Activated T-helper 1 cell treated with anti-CD3 and anti-CD28 coated beads, Interleukin-12 subunit alpha, Interleukin-12 subunit beta, Interleukin-2, Interleukin-4 antibody, amounts not matched to agents 30 ng/mL and 10 ng/mL and 1 ng/mL, durations not matched to agents 14 hours and 24 hours and 36 hours (primary cell): Measurements from ENCODE around the gene ATG2A. TPM values are rescaled to one million over a fixed set of nuclear protein-coding genes. Genes with fewer than 3 reads are reported as not detected.

Experiments
- DNase-seq: peaks from one replicate; pipeline ENCODE4 v3.0.0; 2021; ENCODE audit warnings: low spot score
- H3K27ac Mint-ChIP-seq: one replicate; pipeline ENCODE4 v1.8.0; 2021; ENCODE audit warnings: mild to moderate bottlenecking, mixed read lengths
- H3K27me3 Mint-ChIP-seq: one replicate; pipeline ENCODE4 v1.8.0; 2022; ENCODE audit warnings: mild to moderate bottlenecking, moderate library complexity, mixed read lengths; ENCODE audit not compliant: insufficient read depth
- H3K36me3 Mint-ChIP-seq: one replicate; pipeline ENCODE4 v1.8.0; 2021; ENCODE audit warnings: low read depth, mixed read lengths
- H3K4me1 Mint-ChIP-seq: one replicate; pipeline ENCODE4 v1.8.0; 2021; ENCODE audit warnings: low read depth, mixed read lengths
- H3K4me3 Mint-ChIP-seq: one replicate; pipeline ENCODE4 v1.8.0; 2021; ENCODE audit warnings: mild to moderate bottlenecking, moderate library complexity, mixed read lengths
- H3K9me3 Mint-ChIP-seq: one replicate; pipeline ENCODE4 v1.8.0; 2021; ENCODE audit warnings: mixed read lengths
- intact Hi-C: fragments of 100-400 bp; cut with micrococcal nuclease; formaldehyde crosslinking; loops from one replicate; pipeline ENCODE4 v1.15.1; 2024
- total RNA-seq: library from RNA; stranded (reverse); gene quantifications from 2 replicates; pipeline ENCODE4 v1.2.3, GENCODE V29; 2022

Gene ATG2A
- total RNA-seq, 1 donor from 2014 or later, result 24.9 TPM

DNA sequence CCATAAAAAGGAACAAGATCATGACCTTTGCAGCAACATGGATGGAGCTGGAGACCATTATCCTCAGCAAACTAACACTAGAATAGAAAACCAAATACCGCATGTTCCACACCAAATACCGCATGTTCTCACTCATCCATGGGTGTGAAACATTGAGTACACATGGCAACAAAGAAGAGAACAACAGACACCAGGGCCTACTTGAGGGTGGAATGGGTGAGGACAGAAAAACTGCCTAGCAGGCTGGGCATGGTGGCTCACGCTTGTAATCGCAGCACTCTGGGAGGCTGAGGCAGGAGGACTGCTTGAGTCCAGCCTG, 50.9 kb downstream of the ATG2A start:
- H3K4me3 Mint-ChIP-seq, result peak overlapping the region; percentile 53
- peaks cover 7% of the 10 kb centered on the region for H3K9me3 Mint-ChIP-seq
- intact Hi-C loops, result no loop called here
- peak overlapping the region; percentile 92 for H3K27ac Mint-ChIP-seq
- H3K36me3 Mint-ChIP-seq, result peaks cover 27% of the 10 kb centered on the region
- H3K27me3 Mint-ChIP-seq, result no peaks in the 10 kb centered on the region
- peaks cover 79% of the 10 kb centered on the region for H3K4me1 Mint-ChIP-seq
- DNase-seq, result no peak

DNA sequence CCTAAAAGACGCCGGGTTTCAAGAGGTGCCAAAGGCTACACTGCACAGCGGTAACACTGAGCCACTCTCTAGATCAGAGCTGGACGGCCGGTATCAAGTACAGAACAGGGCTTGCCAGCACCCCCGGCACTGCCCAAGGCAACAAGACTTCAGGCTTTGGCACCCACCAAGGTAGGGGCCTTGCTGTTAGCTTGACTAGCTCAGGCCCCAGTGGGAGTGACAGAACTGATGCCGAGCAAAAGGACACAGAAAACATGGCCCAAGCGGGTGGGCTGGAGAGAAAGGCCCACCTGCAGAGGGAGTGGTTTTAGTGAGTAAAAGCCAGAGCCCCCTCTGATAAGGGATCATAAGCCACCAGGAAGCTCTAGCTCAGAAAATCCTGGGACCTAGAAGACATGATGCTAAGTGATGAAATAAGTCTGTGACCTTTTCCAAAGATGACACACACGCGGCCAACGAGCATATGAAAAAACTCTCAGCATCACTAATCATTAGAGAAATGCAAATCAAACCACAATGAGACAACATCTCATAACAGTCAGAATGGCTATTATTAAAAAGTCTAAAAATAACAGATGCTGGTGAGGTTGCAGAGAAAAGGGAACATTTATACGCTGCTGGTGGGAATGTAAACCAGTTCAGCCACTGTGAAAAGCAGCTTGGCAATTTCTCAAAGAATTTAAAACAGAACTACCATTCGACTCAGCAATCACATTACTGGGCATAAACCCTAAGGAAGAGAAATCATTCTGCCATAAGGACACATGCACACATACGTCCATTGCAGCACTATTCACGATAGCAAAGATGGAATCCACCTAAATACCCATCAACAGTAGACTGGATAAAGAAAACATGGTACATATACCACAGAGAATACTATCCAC, 51.5 kb downstream of the ATG2A start:
- DNase-seq, result no peak
- peaks cover 7% of the 10 kb centered on the region for H3K9me3 Mint-ChIP-seq
- intact Hi-C loops, result loop anchor here (1.0 to 2.0 kb wide), 3 partner anchors 9 to 15 kb away; partner anchors contain the start of gene EHD1
- peaks cover 29% of the 10 kb centered on the region for H3K36me3 Mint-ChIP-seq
- peaks cover 79% of the 10 kb centered on the region for H3K4me1 Mint-ChIP-seq
- H3K27me3 Mint-ChIP-seq, result no peaks in the 10 kb centered on the region
- H3K4me3 Mint-ChIP-seq, result peak overlapping the region; percentile 53
- H3K27ac Mint-ChIP-seq, result peak overlapping the region; percentile 92

GRCh38 chr11:64864473-64865285, 52.3 kb downstream of the ATG2A start:
- Mint-ChIP-seq H3K27me3 (no peaks in the 10 kb centered on the region), H3K4me3 (peak overlapping the region; percentile 58), H3K27ac (peak overlapping the region; percentile 92), H3K9me3 (peaks cover 7% of the 10 kb centered on the region), H3K36me3 (peaks cover 33% of the 10 kb centered on the region), H3K4me1 (peaks cover 79% of the 10 kb centered on the region)
- DNase-seq, result no peak
- intact Hi-C loops, result loop anchor here (1.0 to 2.0 kb wide), 4 partner anchors 8 to 21 kb away; partner anchors contain the start of gene EHD1

GRCh38 chr11:64864135-64864472, 52.9 kb downstream of the ATG2A start:
- peak overlapping the region; percentile 58 for H3K4me3 Mint-ChIP-seq
- DNase-seq, result no peak
- intact Hi-C loops, result loop anchor here (1.0 to 2.0 kb wide), 2 partner anchors 13 to 21 kb away; no protein-coding TSS in a partner anchor
- H3K27ac Mint-ChIP-seq, result peak overlapping the region; percentile 92
- peaks cover 7% of the 10 kb centered on the region for H3K9me3 Mint-ChIP-seq
- peaks cover 37% of the 10 kb centered on the region for H3K36me3 Mint-ChIP-seq
- peaks cover 79% of the 10 kb centered on the region for H3K4me1 Mint-ChIP-seq
- H3K27me3 Mint-ChIP-seq, result no peaks in the 10 kb centered on the region

- H3K9me3 Mint-ChIP-seq, result peaks cover 7% of the 10 kb centered on the region
- H3K36me3 Mint-ChIP-seq, result peaks cover 35% of the 10 kb centered on the region
- no peaks in the 10 kb centered on the region for H3K27me3 Mint-ChIP-seq
- H3K27ac Mint-ChIP-seq, result peak overlapping the region; percentile 92
- intact Hi-C loops, result loop anchor here (1.0 to 2.0 kb wide), 2 partner anchors 13 to 22 kb away; no protein-coding TSS in a partner anchor
- H3K4me3 Mint-ChIP-seq, result peak overlapping the region; percentile 68
- peaks cover 79% of the 10 kb centered on the region for H3K4me1 Mint-ChIP-seq
- no peak for DNase-seq
These were observed 53.5 kb downstream of the ATG2A start for GRCh38 chr11:64863391-64864060.

DNA sequence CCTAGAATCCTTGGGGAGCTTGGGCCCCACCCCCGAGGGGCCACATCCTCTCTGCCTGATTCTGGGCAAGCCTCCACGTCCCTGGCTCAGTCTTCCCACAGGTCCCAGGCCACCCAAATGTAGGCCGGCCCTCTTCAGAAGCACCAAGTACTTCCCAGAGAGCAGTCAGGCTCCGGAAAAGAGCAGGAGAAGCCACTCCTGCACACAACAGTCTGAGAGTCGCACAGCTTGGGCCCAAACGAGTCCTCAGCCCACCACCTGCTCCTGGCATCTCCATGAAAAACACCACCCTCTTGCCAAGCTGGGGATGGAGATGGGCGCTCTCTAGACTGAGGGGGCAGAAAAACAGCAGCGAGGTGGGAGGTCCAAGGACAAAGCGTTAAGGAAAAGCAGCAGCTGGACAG, 54.0 kb downstream of the ATG2A start:
- peak overlapping the region; percentile 68 for H3K4me3 Mint-ChIP-seq
- intact Hi-C loops, result no loop called here
- H3K9me3 Mint-ChIP-seq, result peaks cover 7% of the 10 kb centered on the region
- no peaks in the 10 kb centered on the region for H3K27me3 Mint-ChIP-seq
- peaks cover 75% of the 10 kb centered on the region for H3K4me1 Mint-ChIP-seq
- H3K27ac Mint-ChIP-seq, result peak overlapping the region; percentile 92
- no peak for DNase-seq
- peaks cover 30% of the 10 kb centered on the region for H3K36me3 Mint-ChIP-seq

- Mint-ChIP-seq H3K4me1 (peaks cover 72% of the 10 kb centered on the region), H3K4me3 (peak overlapping the region; percentile 57), H3K27me3 (no peaks in the 10 kb centered on the region), H3K36me3 (peaks cover 29% of the 10 kb centered on the region), H3K9me3 (peaks cover 7% of the 10 kb centered on the region), H3K27ac (peak overlapping the region; percentile 93)
- intact Hi-C loops, result no loop called here
- DNase-seq, result no peak
These were observed 55.6 kb downstream of the ATG2A start for GRCh38 chr11:64861227-64861975.

DNA sequence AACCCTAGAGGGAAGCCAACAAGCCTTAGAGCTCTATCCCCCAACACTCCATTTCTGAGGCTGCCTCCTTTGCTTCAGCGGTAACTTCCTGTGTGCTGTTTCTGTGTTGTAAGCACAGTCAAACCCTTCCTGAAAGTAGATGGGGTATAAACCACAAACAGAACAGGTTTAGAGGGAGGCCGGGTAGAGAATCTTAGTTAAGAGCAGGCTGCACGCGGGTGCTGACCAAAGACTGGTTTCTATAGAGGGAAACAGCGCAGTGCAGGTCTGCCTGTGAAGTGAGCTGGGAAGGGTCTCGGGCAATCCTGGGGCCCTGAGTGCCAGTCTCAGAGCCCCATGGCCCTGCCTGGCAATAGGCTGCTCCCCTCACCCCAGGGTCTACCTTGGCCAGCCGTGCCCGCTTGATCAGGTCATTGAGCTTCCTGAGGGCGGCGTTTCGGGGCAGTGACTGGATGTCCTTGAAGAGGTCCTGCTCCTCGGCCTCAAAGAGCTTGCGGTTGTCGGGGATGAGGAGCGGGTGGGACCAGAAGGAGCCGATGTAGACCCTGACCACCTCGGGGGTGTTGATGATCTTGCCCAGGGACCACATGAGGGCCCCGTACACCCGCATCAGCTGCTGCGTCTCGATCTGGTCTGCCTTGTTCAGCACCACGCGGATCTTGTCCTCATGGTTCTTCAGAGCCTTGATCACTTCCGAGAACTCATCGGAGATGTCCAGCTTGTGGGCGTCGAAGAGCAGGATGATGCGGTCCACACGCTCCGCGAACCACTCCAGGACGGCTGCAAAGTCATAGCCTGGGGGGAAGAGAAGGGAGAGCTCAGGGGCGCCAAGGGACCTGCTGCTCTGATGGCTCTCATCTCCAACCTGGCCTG, 57.2 kb downstream of the ATG2A start:
- Mint-ChIP-seq H3K27ac (peak overlapping the region; percentile 93), H3K27me3 (no peaks in the 10 kb centered on the region), H3K9me3 (no peaks in the 10 kb centered on the region), H3K4me3 (peak overlapping the region; percentile 77), H3K4me1 (peaks cover 75% of the 10 kb centered on the region), H3K36me3 (peaks cover 31% of the 10 kb centered on the region)
- DNase-seq, result peak; percentile 73
- intact Hi-C loops, result loop anchor here (1.0 to 2.0 kb wide), 7 partner anchors 8 to 81 kb away; partner anchors contain the start of genes ATG2A, CDC42BPG, EHD1 and MEN1

GRCh38 chr11:64858467-64859263, 58.3 kb downstream of the ATG2A start:
- Mint-ChIP-seq H3K4me1 (peaks cover 72% of the 10 kb centered on the region), H3K36me3 (peaks cover 38% of the 10 kb centered on the region), H3K9me3 (no peaks in the 10 kb centered on the region), H3K27me3 (no peaks in the 10 kb centered on the region), H3K27ac (peak overlapping the region; percentile 93), H3K4me3 (peak overlapping the region; percentile 77)
- intact Hi-C loops, result loop anchor here (1.0 to 2.0 kb wide), 7 partner anchors 7 to 80 kb away; partner anchors contain the start of genes ATG2A, CDC42BPG, EHD1 and MEN1
- DNase-seq, result peak; percentile 51

- no peaks in the 10 kb centered on the region for H3K27me3 Mint-ChIP-seq
- intact Hi-C loops, result no loop called here
- H3K9me3 Mint-ChIP-seq, result no peaks in the 10 kb centered on the region
- peaks cover 44% of the 10 kb centered on the region for H3K36me3 Mint-ChIP-seq
- DNase-seq, result no peak
- H3K4me3 Mint-ChIP-seq, result peak overlapping the region; percentile 49
- H3K27ac Mint-ChIP-seq, result peak overlapping the region; percentile 40
- peaks cover 76% of the 10 kb centered on the region for H3K4me1 Mint-ChIP-seq
These were observed 59.5 kb downstream of the ATG2A start for GRCh38 chr11:64857485-64857884.
